22Rv1 (cell line): Measurements from ENCODE around the gene SUPT4H1.
A peak's percentile ranks its signal among the peaks of the same experiment; 100 is the strongest.

ENCODE experiments used
- H3K27ac ChIP-seq: fragments of 450-650 bp; 2 replicates; pipeline ENCODE4 v1.5.1; 2017
- CTCF ChIP-seq: fragments of 450-650 bp; IDR thresholded peaks from 2 replicates; pipeline ENCODE4 v1.5.1; 2017; ENCODE audit warnings: mild to moderate bottlenecking
- ZFX ChIP-seq: fragments of 450-650 bp; IDR thresholded peaks from 2 replicates; pipeline ENCODE4 v1.6.1; 2017; ENCODE audit warnings: antibody characterized with exemption, borderline replicate concordance

Gene SUPT4H1

GRCh38 chr17:58375811-58376210, 23.8 kb upstream of the SUPT4H1 start:
- TF ChIP-seq ZFX, result no peak
- no peak for TF ChIP-seq CTCF
- peak overlapping the region; percentile 99 for H3K27ac ChIP-seq

- H3K27ac ChIP-seq, result peak overlapping the region; percentile 99; the same call in 1 of the 2 replicates
- TF ChIP-seq ZFX (no peak), CTCF (no peak)
Observed at GRCh38 chr17:58375256-58375655, 23.3 kb upstream of the SUPT4H1 start.

GRCh38 chr17:58373923-58374322, 21.9 kb upstream of the SUPT4H1 start:
- TF ChIP-seq CTCF (no peak), ZFX (no peak)
- no peak overlapping the region for H3K27ac ChIP-seq

GRCh38 chr17:58373003-58373402, 21.0 kb upstream of the SUPT4H1 start:
- H3K27ac ChIP-seq, result no peak overlapping the region
- TF ChIP-seq ZFX (no peak), CTCF (no peak)

- no peak for TF ChIP-seq ZFX
- no peak for TF ChIP-seq CTCF
- peak overlapping the region; percentile 18; the same call in 1 of the 2 replicates for H3K27ac ChIP-seq
Observed at GRCh38 chr17:58371300-58371950, 19.4 kb upstream of the SUPT4H1 start.

GRCh38 chr17:58370716-58371115, 18.7 kb upstream of the SUPT4H1 start:
- TF ChIP-seq CTCF (no peak), ZFX (no peak)
- H3K27ac ChIP-seq, result peak overlapping the region; percentile 18; the same call in 1 of the 2 replicates

- TF ChIP-seq CTCF (no peak), ZFX (no peak)
- peak overlapping the region; percentile 37 for H3K27ac ChIP-seq
Observed at GRCh38 chr17:58370309-58370708, 18.3 kb upstream of the SUPT4H1 start.
